Upper lobe of left lung (tissue), 4 donors: Measurements from ENCODE around the gene ADORA1.

Experiments used
- CTCF ChIP-seq, 6 experiments: fragments of 450-650 bp in 4 of 6; fragments of 200-600 bp in 2 of 6; sonication (generic) in 2 of 6; IDR thresholded peaks; one replicate each; pipeline ENCODE4 v1.5.1; 2016 to 2019; ENCODE audit warnings: antibody characterized with exemption in 6 of 6
- EP300 ChIP-seq, 4 donors: sonication (generic); formaldehyde crosslinking; IDR thresholded peaks; one replicate each; pipeline ENCODE4 v1.5.1; 2017; ENCODE audit warnings: antibody characterized with exemption in 4 of 4, control low read depth in 2 of 4
- POLR2A ChIP-seq, 4 donors: fragments of 450-650 bp; IDR thresholded peaks; one replicate each; pipeline ENCODE4 v1.5.1; 2016 to 2017; ENCODE audit warnings: antibody characterized with exemption in 4 of 4, mild to moderate bottlenecking in 2 of 4
- POLR2AphosphoS5 ChIP-seq, 2 donors: sonication (generic); formaldehyde crosslinking; IDR thresholded peaks; one replicate each; pipeline ENCODE4 v1.5.1; 2017; ENCODE audit warnings: antibody characterized with exemption in 2 of 2

GRCh38 chr1:203139976-203140475 lies 12.5 kb downstream of the ADORA1 start:
- TF ChIP-seq POLR2A (IDR thresholded peaks at IDR 0.05): no peak
- no peak for TF ChIP-seq POLR2AphosphoS5 (IDR thresholded peaks at IDR 0.05)
- TF ChIP-seq CTCF (IDR thresholded peaks at IDR 0.05): no peak
- no peak for TF ChIP-seq EP300 (IDR thresholded peaks at IDR 0.05)
